ENCODE data around the gene L3MBTL2.

DNA sequence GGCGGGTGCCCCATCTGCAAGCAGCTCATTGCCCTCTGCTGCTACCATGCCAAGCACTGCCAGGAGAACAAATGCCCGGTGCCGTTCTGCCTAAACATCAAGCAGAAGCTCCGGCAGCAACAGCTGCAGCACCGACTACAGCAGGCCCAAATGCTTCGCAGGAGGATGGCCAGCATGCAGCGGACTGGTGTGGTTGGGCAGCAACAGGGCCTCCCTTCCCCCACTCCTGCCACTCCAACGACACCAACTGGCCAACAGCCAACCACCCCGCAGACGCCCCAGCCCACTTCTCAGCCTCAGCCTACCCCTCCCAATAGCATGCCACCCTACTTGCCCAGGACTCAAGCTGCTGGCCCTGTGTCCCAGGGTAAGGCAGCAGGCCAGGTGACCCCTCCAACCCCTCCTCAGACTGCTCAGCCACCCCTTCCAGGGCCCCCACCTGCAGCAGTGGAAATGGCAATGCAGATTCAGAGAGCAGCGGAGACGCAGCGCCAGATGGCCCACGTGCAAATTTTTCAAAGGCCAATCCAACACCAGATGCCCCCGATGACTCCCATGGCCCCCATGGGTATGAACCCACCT is 28.0 kb upstream of the L3MBTL2 start:
- TF ChIP-seq POLR2AphosphoS5 (IDR thresholded peaks at IDR 0.05) (peak in 2 of 3 donors; percentile 14 to 70), POLR2A (IDR thresholded peaks at IDR 0.05) (no peak)
- TF ChIP-seq, protein P1, sequence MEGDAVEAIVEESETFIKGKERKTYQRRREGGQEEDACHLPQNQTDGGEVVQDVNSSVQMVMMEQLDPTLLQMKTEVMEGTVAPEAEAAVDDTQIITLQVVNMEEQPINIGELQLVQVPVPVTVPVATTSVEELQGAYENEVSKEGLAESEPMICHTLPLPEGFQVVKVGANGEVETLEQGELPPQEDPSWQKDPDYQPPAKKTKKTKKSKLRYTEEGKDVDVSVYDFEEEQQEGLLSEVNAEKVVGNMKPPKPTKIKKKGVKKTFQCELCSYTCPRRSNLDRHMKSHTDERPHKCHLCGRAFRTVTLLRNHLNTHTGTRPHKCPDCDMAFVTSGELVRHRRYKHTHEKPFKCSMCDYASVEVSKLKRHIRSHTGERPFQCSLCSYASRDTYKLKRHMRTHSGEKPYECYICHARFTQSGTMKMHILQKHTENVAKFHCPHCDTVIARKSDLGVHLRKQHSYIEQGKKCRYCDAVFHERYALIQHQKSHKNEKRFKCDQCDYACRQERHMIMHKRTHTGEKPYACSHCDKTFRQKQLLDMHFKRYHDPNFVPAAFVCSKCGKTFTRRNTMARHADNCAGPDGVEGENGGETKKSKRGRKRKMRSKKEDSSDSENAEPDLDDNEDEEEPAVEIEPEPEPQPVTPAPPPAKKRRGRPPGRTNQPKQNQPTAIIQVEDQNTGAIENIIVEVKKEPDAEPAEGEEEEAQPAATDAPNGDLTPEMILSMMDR (IDR thresholded peaks at IDR 0.05 in 8 of 11, conservative IDR thresholded peaks at IDR 0.05 in 3 of 11): no peak

Measured in spleen (tissue), 7 donors.